Endodermal cell (in vitro differentiated cells): ENCODE results near the gene BICDL2. TPM values are rescaled to one million over a fixed set of nuclear protein-coding genes. Genes with fewer than 3 reads are reported as not detected.
"Not testable (repeated sequence)": the region's sequence is repeated elsewhere in the genome, so short reads cannot be mapped to it uniquely, and the experiment has no call there.

Experiments used
- DNase-seq: peaks from one replicate; pipeline ENCODE4 v3.0.0-alpha.2; 2017
- H3K27ac ChIP-seq: 2 replicates; pipeline ENCODE4 v1.5.1; 2013; ENCODE audit warnings: mild to moderate bottlenecking, low read depth, low read length, moderate library complexity
- H3K27me3 ChIP-seq: 2 replicates; pipeline ENCODE4 v1.6.1; 2013; ENCODE audit warnings: mild to moderate bottlenecking, low read length, moderate library complexity; ENCODE audit not compliant: insufficient read depth, control insufficient read depth, poor library complexity, severe bottlenecking
- H3K36me3 ChIP-seq: 2 replicates; pipeline ENCODE4 v1.7.0; 2013; ENCODE audit warnings: mild to moderate bottlenecking, low read length, moderate library complexity; ENCODE audit not compliant: control insufficient read depth, insufficient read depth
- H3K4me1 ChIP-seq: one replicate; pipeline ENCODE4 v1.7.0; 2013; ENCODE audit warnings: low read length; ENCODE audit not compliant: control insufficient read depth, insufficient read depth
- H3K4me3 ChIP-seq: 2 replicates; pipeline ENCODE4 v1.5.1; 2013; ENCODE audit warnings: mild to moderate bottlenecking, low read length, moderate library complexity
- H3K9ac ChIP-seq: 2 replicates; pipeline ENCODE4 v1.6.1; 2013; ENCODE audit warnings: mild to moderate bottlenecking, low read length, moderate library complexity; ENCODE audit not compliant: poor library complexity, severe bottlenecking; ENCODE audit errors: extremely low read depth
- H3K9me3 ChIP-seq: 2 replicates; pipeline ENCODE4 v1.6.1; 2013; ENCODE audit warnings: mild to moderate bottlenecking, low read length, moderate library complexity; ENCODE audit not compliant: control insufficient read depth
- H3K27ac Mint-ChIP-seq: 2 replicates; pipeline ENCODE4 v1.8.0; 2020; ENCODE audit warnings: mixed read lengths
- H3K27me3 Mint-ChIP-seq: 2 replicates; pipeline ENCODE4 v1.8.0; 2021; ENCODE audit warnings: mild to moderate bottlenecking, mixed read lengths; ENCODE audit not compliant: insufficient read depth
- H3K36me3 Mint-ChIP-seq: 2 replicates; pipeline ENCODE4 v1.8.0; 2020; ENCODE audit warnings: low read depth, mixed read lengths
- H3K4me1 Mint-ChIP-seq: 2 replicates; pipeline ENCODE4 v1.8.0; 2020; ENCODE audit warnings: mixed read lengths
- H3K4me3 Mint-ChIP-seq: 2 replicates; pipeline ENCODE4 v1.8.0; 2020; ENCODE audit warnings: mild to moderate bottlenecking, moderate library complexity, mixed read lengths
- H3K9me3 Mint-ChIP-seq: 2 replicates; pipeline ENCODE4 v1.8.0; 2020; ENCODE audit warnings: mild to moderate bottlenecking, mixed read lengths
- CTCF ChIP-seq: fragments of 200-600 bp; sonication (generic); conservative IDR thresholded peaks from 2 replicates; pipeline ENCODE4 v1.5.0; 2021; ENCODE audit warnings: antibody characterized with exemption, mild to moderate bottlenecking
- WGBS, 2 experiments: methylation state at CpG; one replicate each; pipeline versions ENCODE4 v1.1.5 to v1.1.7; 2013; ENCODE audit warnings: missing lambda C conversion rate in 2 of 2, mixed read lengths in 1 of 2; ENCODE audit not compliant: insufficient coverage in 1 of 2, insufficient read length in 1 of 2; 5-methylcytosine and 5-hydroxymethylcytosine counted together
- total RNA-seq, 2 donors: library from RNA; stranded (reverse); fragmentation: NEBNext Ultra II Directional in 1 of 2; extraction: Animal tissue kit (Norgen Biotek cat#: 25700) in 1 of 2; gene quantifications; 2 replicates in 1 of 2; 3 replicates in 1 of 2; pipeline ENCODE4 v1.2.1, GENCODE V29; 2021

Gene BICDL2
- total RNA-seq, 2 donors from 2014 or later, result 4.7 to 8.2 TPM

- TF ChIP-seq CTCF, result no peak
- H3K27me3 Mint-ChIP-seq, result no peaks in the 10 kb centered on the region
Measured at GRCh38 chr16:3074860-3075522, 38.2 kb upstream of the BICDL2 start.

GRCh38 chr16:3073448-3073847 is 36.7 kb upstream of the BICDL2 start:
- Mint-ChIP-seq H3K9me3 (no peaks in the 10 kb centered on the region), H3K4me3 (no peak overlapping the region), H3K27ac (no peak overlapping the region), H3K4me1 (peaks cover 9% of the 10 kb centered on the region), H3K36me3 (no peaks in the 10 kb centered on the region), H3K27me3 (no peaks in the 10 kb centered on the region)
- no peaks in the 10 kb centered on the region for H3K4me1 ChIP-seq
- no peak overlapping the region for H3K9ac ChIP-seq
- no peaks in the 10 kb centered on the region for H3K36me3 ChIP-seq
- no peaks in the 10 kb centered on the region for H3K9me3 ChIP-seq
- TF ChIP-seq CTCF, result no peak
- no peak overlapping the region for H3K4me3 ChIP-seq
- no peaks in the 10 kb centered on the region for H3K27me3 ChIP-seq
- WGBS, 2 experiments, result 91 to 97% methylated on average over 7 of the region's 7 CpGs
- DNase-seq, result no peak
- no peak overlapping the region for H3K27ac ChIP-seq

More at GRCh38 chr16:3074860-3075522, 38.2 kb upstream of the BICDL2 start:
- WGBS, 2 experiments, result 78 to 85% methylated on average over 5 to 9 of the region's 9 CpGs
- Mint-ChIP-seq H3K27ac (no peak overlapping the region), H3K36me3 (no peaks in the 10 kb centered on the region), H3K9me3 (no peaks in the 10 kb centered on the region), H3K4me3 (no peak overlapping the region), H3K4me1 (peaks cover 14% of the 10 kb centered on the region)
- no peak for DNase-seq
- Histone ChIP-seq H3K36me3 (no peaks in the 10 kb centered on the region), H3K4me3 (no peak overlapping the region), H3K9me3 (no peaks in the 10 kb centered on the region), H3K4me1 (no peaks in the 10 kb centered on the region), H3K9ac (no peak overlapping the region), H3K27ac (no peak overlapping the region), H3K27me3 (no peaks in the 10 kb centered on the region)

GRCh38 chr16:3072576-3073263 is 36.0 kb upstream of the BICDL2 start:
- H3K9me3 ChIP-seq, H3K9me3 Mint-ChIP-seq, H3K27ac Mint-ChIP-seq, H3K36me3 Mint-ChIP-seq, H3K4me1 Mint-ChIP-seq, H3K27me3 Mint-ChIP-seq, H3K4me3 ChIP-seq, H3K4me1 ChIP-seq, H3K9ac ChIP-seq, H3K36me3 ChIP-seq, H3K27me3 ChIP-seq, H3K27ac ChIP-seq, H3K4me3 Mint-ChIP-seq: not testable (repeated sequence)
- peak; percentile 44 for TF ChIP-seq CTCF
- 67 to 70% methylated on average over 1 to 6 of the region's 18 CpGs for WGBS, 2 experiments
- DNase-seq, result peak; percentile 72

- H3K36me3 ChIP-seq, H3K4me1 ChIP-seq, H3K9ac ChIP-seq, H3K27ac ChIP-seq, H3K9me3 ChIP-seq, H3K27me3 Mint-ChIP-seq, H3K4me3 Mint-ChIP-seq, DNase-seq, H3K4me1 Mint-ChIP-seq, H3K36me3 Mint-ChIP-seq, H3K4me3 ChIP-seq, H3K27ac Mint-ChIP-seq, H3K9me3 Mint-ChIP-seq, H3K27me3 ChIP-seq: not testable (repeated sequence)
- WGBS, 2 experiments, result 70 to 86% methylated on average over 2 to 3 of the region's 4 CpGs
Measured at GRCh38 chr16:3072148-3072547, 35.4 kb upstream of the BICDL2 start.
